Endothelial cell of hepatic sinusoid (primary cell): ENCODE data around the gene GRIA1.

Experiments used
- in situ Hi-C: cut with HindIII; loops from 2 replicates; pipeline ENCODE4 v1.10.0; 2017; ENCODE audit warnings: low sequenced_read_pairs

GRIA1 gene

DNA sequence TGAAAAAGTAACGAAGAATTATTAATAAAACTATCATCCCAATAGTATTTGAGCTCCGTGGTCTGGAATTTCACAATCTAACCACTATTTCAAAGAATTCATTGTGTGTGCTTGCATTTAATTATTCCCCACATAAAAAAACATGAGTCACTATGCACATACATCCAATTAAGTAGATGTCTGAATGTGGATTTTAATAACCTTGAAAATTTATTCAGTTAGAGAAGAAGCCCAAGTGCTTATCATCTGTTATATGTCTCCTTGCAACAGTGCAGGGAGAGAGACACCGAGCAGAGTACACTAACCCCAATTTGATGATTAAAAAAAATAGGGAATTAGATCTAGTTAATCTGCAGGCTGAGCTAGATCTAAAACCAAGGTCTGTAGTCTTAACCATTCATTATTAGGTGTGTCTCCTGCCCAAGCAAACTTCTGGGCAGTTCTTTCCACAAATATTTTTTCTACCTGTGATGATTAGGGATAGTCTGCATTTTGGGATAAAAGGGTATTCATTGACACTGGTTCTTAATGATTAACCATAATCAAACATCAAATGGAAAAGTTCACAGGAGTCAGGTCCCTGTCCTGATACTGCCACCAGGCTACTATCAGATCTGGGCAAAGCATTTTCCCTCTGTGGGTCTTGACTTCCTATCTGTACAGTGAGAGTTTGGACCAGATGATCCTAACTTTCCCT, 164.2 kb downstream of the GRIA1 start:
- in situ Hi-C loops, result no loop called here

GRCh38 chr5:153655201-153655510, 164.7 kb downstream of the GRIA1 start:
- in situ Hi-C loops, result no loop called here

- in situ Hi-C loops, result no loop called here
Measured at GRCh38 chr5:153658149-153658548, 167.7 kb downstream of the GRIA1 start.

- in situ Hi-C loops, result no loop called here
Measured at GRCh38 chr5:153658606-153659005, 168.1 kb downstream of the GRIA1 start.

GRCh38 chr5:153659039-153659736, 168.7 kb downstream of the GRIA1 start:
- in situ Hi-C loops, result no loop called here

DNA sequence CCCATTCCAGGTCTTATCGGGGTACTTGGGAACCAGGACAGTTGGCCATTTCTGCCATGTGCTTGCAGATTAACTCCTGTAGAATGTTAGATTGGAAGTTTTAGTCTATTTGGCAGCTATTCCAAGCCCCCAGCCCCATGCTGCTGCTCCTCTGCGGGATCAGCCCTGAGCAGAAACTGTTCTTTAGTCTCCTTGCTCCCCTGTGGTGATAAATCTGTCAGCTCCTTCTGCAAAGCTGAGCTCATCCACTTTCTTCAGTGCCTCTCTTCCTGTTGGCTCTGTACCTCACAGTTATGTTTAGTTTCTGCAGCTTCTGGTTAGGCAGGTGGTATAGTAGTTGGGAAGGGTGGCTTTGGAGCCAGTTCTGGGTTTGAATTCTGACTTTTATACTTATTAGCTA, 170.4 kb downstream of the GRIA1 start:
- in situ Hi-C loops, result no loop called here

GRCh38 chr5:153661897-153662296, 171.4 kb downstream of the GRIA1 start:
- in situ Hi-C loops, result no loop called here

DNA sequence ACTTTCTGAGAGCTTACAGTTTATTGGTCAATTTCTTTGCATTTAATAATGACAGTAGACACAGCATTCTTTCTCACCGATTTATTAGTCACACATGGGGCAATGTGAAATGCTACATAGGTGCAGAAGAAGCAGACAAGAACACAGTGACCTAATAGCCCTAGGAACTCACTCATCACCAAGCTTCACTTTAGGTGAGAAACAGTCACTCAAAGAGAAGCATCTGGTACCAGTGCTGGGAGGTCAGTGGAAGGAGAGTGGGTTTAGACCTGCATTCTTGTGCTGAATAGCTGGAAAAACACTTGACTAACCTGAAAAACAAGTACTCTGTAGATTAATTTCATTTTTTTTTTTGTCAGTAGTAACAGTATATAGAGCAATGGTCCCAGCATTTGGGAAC, 179.6 kb downstream of the GRIA1 start:
- in situ Hi-C loops, result no loop called here

- in situ Hi-C loops, result no loop called here
Measured at GRCh38 chr5:153671653-153672346, 181.3 kb downstream of the GRIA1 start.

DNA sequence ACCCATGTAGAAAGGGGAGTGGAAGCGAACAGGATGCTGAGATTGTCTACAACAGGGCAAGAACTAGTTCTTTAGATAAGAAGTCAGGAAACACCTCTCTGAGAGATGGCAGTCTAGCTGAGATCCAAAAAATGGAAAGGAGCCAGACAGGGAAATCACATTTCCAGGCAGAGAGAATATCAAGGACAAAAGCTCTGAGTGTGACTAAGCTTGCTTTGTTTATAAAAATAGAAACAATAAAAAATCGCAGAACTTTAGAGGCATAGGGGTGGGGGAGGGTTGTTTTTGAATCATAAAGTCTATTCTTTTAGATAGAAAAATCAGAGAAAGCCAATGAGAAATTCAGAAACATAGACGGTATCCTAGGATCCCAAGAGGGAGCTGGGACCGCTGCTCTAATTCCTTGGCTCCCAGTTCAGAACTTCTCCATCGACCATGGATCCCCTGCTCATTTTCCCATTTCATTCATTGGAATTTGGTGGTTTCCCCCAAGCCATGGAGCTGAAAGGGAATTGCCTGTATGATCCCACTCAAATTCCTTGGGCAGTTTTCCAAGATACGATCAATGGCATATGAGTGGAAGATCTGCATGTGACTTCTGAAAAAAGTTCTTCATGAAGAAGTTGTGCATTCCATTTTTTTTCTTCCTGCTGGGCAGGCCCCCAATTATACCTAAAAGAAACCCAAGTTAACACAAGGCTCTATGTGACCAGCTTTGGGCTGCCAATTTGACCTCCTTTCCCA, 182.0 kb downstream of the GRIA1 start:
- in situ Hi-C loops, result no loop called here

GRCh38 chr5:153674356-153674755, 183.9 kb downstream of the GRIA1 start:
- in situ Hi-C loops, result no loop called here

DNA sequence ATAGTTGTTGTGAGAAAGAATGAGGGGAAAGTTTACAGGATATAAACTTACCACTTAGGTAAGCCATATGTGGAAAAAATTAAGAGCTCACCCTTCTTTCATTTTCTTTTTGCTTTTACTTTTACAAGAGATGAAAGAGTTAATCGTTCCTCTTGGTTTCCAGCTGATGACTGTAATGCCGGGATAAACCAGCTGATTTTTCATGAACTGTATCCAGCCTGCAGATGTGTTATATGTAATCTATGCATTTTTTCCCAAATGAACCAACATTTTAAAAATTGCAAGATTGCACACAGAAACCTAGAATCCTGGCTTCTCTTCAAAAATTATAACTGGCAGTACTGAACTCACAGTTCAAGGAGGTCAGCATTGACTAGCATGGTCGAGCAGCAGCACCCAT, 185.9 kb downstream of the GRIA1 start:
- in situ Hi-C loops, result no loop called here

DNA sequence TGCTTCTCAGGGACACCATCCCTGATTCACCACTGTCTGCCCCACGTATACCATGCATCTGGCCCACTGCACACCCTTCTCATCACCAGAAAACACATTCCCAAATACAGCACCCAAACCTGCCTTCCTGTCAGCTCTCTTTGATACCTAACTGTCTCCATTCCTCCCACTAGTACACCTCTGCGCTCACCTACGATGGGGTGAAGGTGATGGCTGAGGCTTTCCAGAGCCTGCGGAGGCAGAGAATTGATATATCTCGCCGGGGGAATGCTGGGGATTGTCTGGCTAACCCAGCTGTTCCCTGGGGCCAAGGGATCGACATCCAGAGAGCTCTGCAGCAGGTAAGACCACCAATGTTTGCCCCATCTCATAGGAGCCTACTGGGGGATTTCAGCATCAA, 186.4 kb downstream of the GRIA1 start:
- in situ Hi-C loops, result no loop called here

GRCh38 chr5:153678617-153679329, 188.3 kb downstream of the GRIA1 start:
- in situ Hi-C loops, result no loop called here

- in situ Hi-C loops, result no loop called here
Measured at GRCh38 chr5:153690236-153690635, 199.8 kb downstream of the GRIA1 start.

DNA sequence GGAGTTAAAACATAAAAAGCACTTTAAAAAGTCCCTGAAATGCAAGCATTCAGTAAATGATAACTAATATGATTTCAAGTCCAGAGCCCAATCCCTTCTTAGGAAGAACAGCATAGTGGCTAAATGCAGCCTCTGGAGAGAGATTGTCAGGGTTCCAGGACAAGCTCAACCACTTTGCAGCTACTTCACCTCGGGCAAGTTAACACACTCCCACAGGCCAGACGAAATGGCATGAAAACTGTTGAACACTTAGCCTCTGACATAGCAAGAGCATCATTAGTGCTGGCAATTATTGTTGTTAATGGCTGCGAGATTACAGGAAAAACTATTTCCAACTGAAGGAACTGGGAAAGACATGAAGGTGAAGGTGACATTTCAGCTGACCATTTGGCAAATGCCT, 205.8 kb downstream of the GRIA1 start:
- in situ Hi-C loops, result no loop called here

DNA sequence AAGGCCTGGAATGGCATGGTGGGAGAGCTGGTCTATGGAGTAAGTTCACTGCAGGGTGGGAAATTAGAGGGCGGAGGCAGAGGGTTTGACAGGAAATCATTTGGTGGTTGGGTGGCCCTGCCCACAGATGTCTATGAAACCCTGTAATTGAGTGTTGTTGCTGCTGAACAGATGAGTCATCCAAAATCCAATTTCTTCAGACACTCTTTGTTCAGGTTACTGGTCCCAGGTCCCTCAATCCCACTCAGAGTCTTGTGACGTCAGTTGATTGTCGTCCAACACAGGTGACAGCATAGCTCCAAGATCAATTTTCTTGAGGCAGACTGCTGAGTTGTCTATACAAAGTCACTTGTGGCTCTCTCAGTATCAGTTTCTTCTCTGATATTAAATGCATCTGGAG, 208.6 kb downstream of the GRIA1 start:
- in situ Hi-C loops, result no loop called here

DNA sequence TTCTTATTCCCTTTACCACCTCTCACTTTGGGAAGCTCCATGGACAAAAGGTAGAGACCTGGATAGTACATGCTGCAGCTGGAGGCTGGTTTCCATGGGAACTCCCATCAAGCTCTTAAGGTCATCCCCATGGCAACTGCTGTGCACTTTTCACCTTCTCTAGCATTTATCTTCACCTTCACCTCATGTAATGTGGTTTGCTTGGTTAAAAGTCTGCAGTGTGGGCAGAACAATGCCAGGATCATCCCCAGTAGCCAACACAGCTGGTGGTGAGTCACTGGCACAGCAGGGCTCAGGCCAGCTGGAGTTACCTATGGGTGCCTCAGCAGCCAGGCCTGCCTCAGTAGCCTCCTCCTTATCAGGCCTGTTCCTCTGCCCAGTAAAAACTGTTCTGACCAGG, 210.5 kb downstream of the GRIA1 start:
- in situ Hi-C loops, result no loop called here

GRCh38 chr5:153702265-153702664, 211.8 kb downstream of the GRIA1 start:
- in situ Hi-C loops, result no loop called here

DNA sequence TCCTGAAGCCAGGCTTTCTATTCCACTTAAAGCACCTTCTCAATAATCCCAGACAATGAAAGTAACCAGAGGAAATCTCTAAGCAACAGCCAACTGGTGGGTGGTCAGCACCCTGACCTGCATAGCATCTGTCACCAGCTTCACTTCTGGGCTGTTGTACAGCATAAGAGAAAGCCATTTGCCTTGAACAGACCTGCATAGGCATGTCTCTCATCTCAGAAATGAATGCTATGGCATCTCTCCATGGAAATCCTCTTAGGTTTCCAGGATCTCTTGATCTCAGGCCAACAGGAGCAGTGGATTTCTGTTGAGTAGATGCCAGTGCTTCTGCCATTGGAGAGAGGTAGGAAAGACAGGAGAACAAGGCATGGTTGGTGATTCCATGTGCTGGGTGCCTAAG, 213.6 kb downstream of the GRIA1 start:
- in situ Hi-C loops, result no loop called here

- in situ Hi-C loops, result no loop called here
Measured at GRCh38 chr5:153707626-153708025, 217.2 kb downstream of the GRIA1 start.
